ENCODE measurements around the gene NGB. TPM values are rescaled to one million over a fixed set of nuclear protein-coding genes. Genes with fewer than 3 reads are reported as not detected.

Gene NGB
- polyA plus RNA-seq, 3 donors: not detected

GRCh38 chr14:77239412-77239811 lies 31.6 kb downstream of the NGB start:
- DNase-seq: no peak
- H3K27ac ChIP-seq (ENCODE audit: low read depth in 1 of 2, low read length in 2 of 2): no peak overlapping the region

GRCh38 chr14:77238996-77239395 lies 32.0 kb downstream of the NGB start:
- H3K4me3 Mint-ChIP-seq: no peak overlapping the region
- no peak overlapping the region for H3K27ac ChIP-seq (ENCODE audit: low read depth in 1 of 2, low read length in 2 of 2)
- H3K4me2 ChIP-seq (replicated peaks; ENCODE audit: extremely low read depth, low read length, poor library complexity, severe bottlenecking): no peak overlapping the region
- H3K9me3 Mint-ChIP-seq: no peaks in the 10 kb centered on the region
- no peaks in the 10 kb centered on the region for H3K9me3 ChIP-seq (replicated peaks in 1 of 2; ENCODE audit: control insufficient read depth in 1 of 2, insufficient read depth in 1 of 2, low read length in 2 of 2)
- H3K27ac Mint-ChIP-seq: no peak overlapping the region
- H3K36me3 Mint-ChIP-seq: no peaks in the 10 kb centered on the region
- no peaks in the 10 kb centered on the region for H3K36me3 ChIP-seq (replicated peaks in 1 of 2; ENCODE audit: control insufficient read depth in 1 of 2, insufficient read depth in 2 of 2, low read length in 2 of 2)
- DNase-seq: no peak
- 97% methylated on average over 4 of the region's 4 CpGs for WGBS (ENCODE audit: insufficient coverage)
- H3K27me3 ChIP-seq (ENCODE audit: control insufficient read depth in 2 of 2, insufficient read depth in 2 of 2, low read length in 2 of 2): no peaks in the 10 kb centered on the region
- H4K20me1 ChIP-seq (ENCODE audit: insufficient read depth, low read length): no peaks in the 10 kb centered on the region
- intact Hi-C loops (cut with micrococcal nuclease): no loop called here
- peaks cover 1 to 3% (median 2%) of the 10 kb centered on the region in 3 donors for H3K27me3 Mint-ChIP-seq (ENCODE audit: low read depth in 3 of 3)
- no peaks in the 10 kb centered on the region for H3K79me2 ChIP-seq (ENCODE audit: insufficient read depth, low read length)
- H2AFZ ChIP-seq (ENCODE audit: insufficient read depth, low read depth, low read length, poor library complexity, severe bottlenecking): no peak overlapping the region
- no peaks in the 10 kb centered on the region for H3K4me1 ChIP-seq (ENCODE audit: control insufficient read depth in 1 of 2, insufficient read depth in 2 of 2, low read length in 2 of 2)
- H3K4me1 Mint-ChIP-seq: peaks cover 3% of the 10 kb centered on the region
- no peak overlapping the region for H3K4me3 ChIP-seq (replicated peaks in 1 of 3; ENCODE audit: low read depth in 2 of 3, low read length in 3 of 3)
- no peak overlapping the region for H3K9ac ChIP-seq (ENCODE audit: insufficient read depth, low read length, poor library complexity, severe bottlenecking)
- no peak for TF ChIP-seq CTCF (IDR thresholded peaks at IDR 0.05)

More at GRCh38 chr14:77239412-77239811, 31.6 kb downstream of the NGB start:
- WGBS (ENCODE audit: insufficient coverage): 97% methylated on average over 9 of the region's 16 CpGs
- no peaks in the 10 kb centered on the region for H3K36me3 ChIP-seq (replicated peaks in 1 of 2; ENCODE audit: control insufficient read depth in 1 of 2, insufficient read depth in 2 of 2, low read length in 2 of 2)
- intact Hi-C loops (cut with micrococcal nuclease): no loop called here
- peaks cover 3% of the 10 kb centered on the region for H3K4me1 Mint-ChIP-seq
- H3K4me1 ChIP-seq (ENCODE audit: control insufficient read depth in 1 of 2, insufficient read depth in 2 of 2, low read length in 2 of 2): no peaks in the 10 kb centered on the region
- no peak overlapping the region for H3K4me2 ChIP-seq (replicated peaks; ENCODE audit: extremely low read depth, low read length, poor library complexity, severe bottlenecking)
- no peak overlapping the region for H2AFZ ChIP-seq (ENCODE audit: insufficient read depth, low read depth, low read length, poor library complexity, severe bottlenecking)
- no peak overlapping the region for H3K4me3 ChIP-seq (replicated peaks in 1 of 3; ENCODE audit: low read depth in 2 of 3, low read length in 3 of 3)
- no peak overlapping the region for H3K27ac Mint-ChIP-seq
- H3K9me3 Mint-ChIP-seq: no peaks in the 10 kb centered on the region
- H3K9ac ChIP-seq (ENCODE audit: insufficient read depth, low read length, poor library complexity, severe bottlenecking): no peak overlapping the region
- TF ChIP-seq CTCF (IDR thresholded peaks at IDR 0.05): no peak
- H3K36me3 Mint-ChIP-seq: no peaks in the 10 kb centered on the region
- H3K4me3 Mint-ChIP-seq: no peak overlapping the region
- H4K20me1 ChIP-seq (ENCODE audit: insufficient read depth, low read length): no peaks in the 10 kb centered on the region
- no peaks in the 10 kb centered on the region for H3K27me3 ChIP-seq (ENCODE audit: control insufficient read depth in 2 of 2, insufficient read depth in 2 of 2, low read length in 2 of 2)
- no peaks in the 10 kb centered on the region for H3K79me2 ChIP-seq (ENCODE audit: insufficient read depth, low read length)
- H3K27me3 Mint-ChIP-seq (ENCODE audit: low read depth in 3 of 3): peaks cover 0 to 2% (median 1%) of the 10 kb centered on the region in 3 donors
- no peaks in the 10 kb centered on the region for H3K9me3 ChIP-seq (replicated peaks in 1 of 2; ENCODE audit: control insufficient read depth in 1 of 2, insufficient read depth in 1 of 2, low read length in 2 of 2)
